Prostate gland (tissue), 2 donors: Measurements from ENCODE around the gene CDYL.

Experiments used
- CTCF ChIP-seq, 4 experiments: fragments of 200-600 bp in 2 of 4; fragments of 450-650 bp in 2 of 4; sonication (generic) in 2 of 4; IDR thresholded peaks; 1 replicate in 3 of 4; 2 replicates in 1 of 4; pipeline ENCODE4 v1.5.1; 2016 to 2019; ENCODE audit warnings: antibody characterized with exemption in 4 of 4, mild to moderate bottlenecking in 2 of 4, moderate library complexity in 2 of 4
- POLR2A ChIP-seq: fragments of 450-650 bp; IDR thresholded peaks from one replicate; pipeline ENCODE4 v1.6.1; 2016; ENCODE audit warnings: antibody characterized with exemption, mild to moderate bottlenecking
- POLR2AphosphoS5 ChIP-seq: sonication (generic); formaldehyde crosslinking; IDR thresholded peaks from one replicate; pipeline ENCODE4 v1.6.1; 2017; ENCODE audit warnings: antibody characterized with exemption

GRCh38 chr6:4935975-4936680 lies 159.9 kb downstream of the CDYL start:
- TF ChIP-seq POLR2AphosphoS5 (no peak), CTCF (IDR thresholded peaks at IDR 0.05) (no peak), POLR2A (no peak)
